ENCODE measurements around the gene C10orf90.

C10orf90 gene

GRCh38 chr10:126668505-126668904 lies 2.0 kb downstream of the C10orf90 start:
- H3K27ac ChIP-seq, result no peak overlapping the region
- no peak for TF ChIP-seq POLR2AphosphoS5 (IDR thresholded peaks at IDR 0.05; ENCODE audit: borderline replicate concordance, low read depth, low read length)
- TF ChIP-seq FOXP2 (optimal IDR thresholded peaks at IDR 0.05; ENCODE audit: control extremely low read depth, extremely low read length, insufficient read depth), result no peak
- no peak for TF ChIP-seq EZH2 (IDR thresholded peaks at IDR 0.05)
- H3K4me3 ChIP-seq, result no peak overlapping the region
- no peak overlapping the region for H3K9ac ChIP-seq (ENCODE audit: insufficient read length)
- no peaks in the 10 kb centered on the region for H3K36me3 ChIP-seq (ENCODE audit: insufficient read depth, low read length)
- no peak for DNase-seq (ENCODE audit: low read depth, low spot score)
- no peaks in the 10 kb centered on the region for H3K9me3 ChIP-seq (ENCODE audit: low read depth, low read length)

GRCh38 chr10:126667568-126667967 lies 2.9 kb downstream of the C10orf90 start:
- no peak for TF ChIP-seq POLR2AphosphoS5 (IDR thresholded peaks at IDR 0.05; ENCODE audit: borderline replicate concordance, low read depth, low read length)
- no peak for TF ChIP-seq EZH2 (IDR thresholded peaks at IDR 0.05)
- TF ChIP-seq FOXP2 (optimal IDR thresholded peaks at IDR 0.05; ENCODE audit: control extremely low read depth, extremely low read length, insufficient read depth), result no peak
- no peak for DNase-seq (ENCODE audit: low read depth, low spot score)
- Histone ChIP-seq H3K9ac (ENCODE audit: insufficient read length) (no peak overlapping the region), H3K4me3 (no peak overlapping the region), H3K27ac (no peak overlapping the region), H3K36me3 (ENCODE audit: insufficient read depth, low read length) (no peaks in the 10 kb centered on the region), H3K9me3 (ENCODE audit: low read depth, low read length) (no peaks in the 10 kb centered on the region)

- Histone ChIP-seq H3K36me3 (ENCODE audit: insufficient read depth, low read length) (no peaks in the 10 kb centered on the region), H3K9me3 (ENCODE audit: low read depth, low read length) (no peaks in the 10 kb centered on the region), H3K9ac (ENCODE audit: insufficient read length) (no peak overlapping the region), H3K27ac (no peak overlapping the region), H3K4me3 (no peak overlapping the region)
- DNase-seq (ENCODE audit: low read depth, low spot score), result no peak
- TF ChIP-seq POLR2AphosphoS5 (IDR thresholded peaks at IDR 0.05; ENCODE audit: borderline replicate concordance, low read depth, low read length) (no peak), EZH2 (IDR thresholded peaks at IDR 0.05) (no peak), FOXP2 (optimal IDR thresholded peaks at IDR 0.05; ENCODE audit: control extremely low read depth, extremely low read length, insufficient read depth) (no peak)
Measured at GRCh38 chr10:126665207-126665606, 5.3 kb downstream of the C10orf90 start.

- DNase-seq (ENCODE audit: low read depth, low spot score), result no peak
- Histone ChIP-seq H3K9me3 (ENCODE audit: low read depth, low read length) (no peaks in the 10 kb centered on the region), H3K27ac (no peak overlapping the region), H3K9ac (ENCODE audit: insufficient read length) (no peak overlapping the region), H3K4me3 (no peak overlapping the region), H3K36me3 (ENCODE audit: insufficient read depth, low read length) (no peaks in the 10 kb centered on the region)
- TF ChIP-seq POLR2AphosphoS5 (IDR thresholded peaks at IDR 0.05; ENCODE audit: borderline replicate concordance, low read depth, low read length) (no peak), FOXP2 (optimal IDR thresholded peaks at IDR 0.05; ENCODE audit: control extremely low read depth, extremely low read length, insufficient read depth) (no peak), EZH2 (IDR thresholded peaks at IDR 0.05) (no peak)
Measured at GRCh38 chr10:126663880-126664279, 6.6 kb downstream of the C10orf90 start.

- no peak for DNase-seq (ENCODE audit: low read depth, low spot score)
- TF ChIP-seq FOXP2 (optimal IDR thresholded peaks at IDR 0.05; ENCODE audit: control extremely low read depth, extremely low read length, insufficient read depth) (no peak), EZH2 (IDR thresholded peaks at IDR 0.05) (no peak), POLR2AphosphoS5 (IDR thresholded peaks at IDR 0.05; ENCODE audit: borderline replicate concordance, low read depth, low read length) (no peak)
- no peak overlapping the region for H3K4me3 ChIP-seq
- H3K9ac ChIP-seq (ENCODE audit: insufficient read length), result no peak overlapping the region
- no peaks in the 10 kb centered on the region for H3K9me3 ChIP-seq (ENCODE audit: low read depth, low read length)
- no peaks in the 10 kb centered on the region for H3K36me3 ChIP-seq (ENCODE audit: insufficient read depth, low read length)
- no peak overlapping the region for H3K27ac ChIP-seq
Measured at GRCh38 chr10:126663328-126663727, 7.2 kb downstream of the C10orf90 start.

- no peak overlapping the region for H3K4me3 ChIP-seq
- H3K27ac ChIP-seq, result no peak overlapping the region
- no peaks in the 10 kb centered on the region for H3K36me3 ChIP-seq (ENCODE audit: insufficient read depth, low read length)
- no peak overlapping the region for H3K9ac ChIP-seq (ENCODE audit: insufficient read length)
- no peak for DNase-seq (ENCODE audit: low read depth, low spot score)
- TF ChIP-seq POLR2AphosphoS5 (IDR thresholded peaks at IDR 0.05; ENCODE audit: borderline replicate concordance, low read depth, low read length) (no peak), FOXP2 (optimal IDR thresholded peaks at IDR 0.05; ENCODE audit: control extremely low read depth, extremely low read length, insufficient read depth) (no peak), EZH2 (IDR thresholded peaks at IDR 0.05) (no peak)
- H3K9me3 ChIP-seq (ENCODE audit: low read depth, low read length), result no peaks in the 10 kb centered on the region
Measured at GRCh38 chr10:126661841-126662515, 8.5 kb downstream of the C10orf90 start.

- no peak for DNase-seq (ENCODE audit: low read depth, low spot score)
- Histone ChIP-seq H3K4me3 (no peak overlapping the region), H3K36me3 (ENCODE audit: insufficient read depth, low read length) (no peaks in the 10 kb centered on the region), H3K9me3 (ENCODE audit: low read depth, low read length) (no peaks in the 10 kb centered on the region), H3K9ac (ENCODE audit: insufficient read length) (no peak overlapping the region), H3K27ac (no peak overlapping the region)
- TF ChIP-seq EZH2 (IDR thresholded peaks at IDR 0.05) (no peak), FOXP2 (optimal IDR thresholded peaks at IDR 0.05; ENCODE audit: control extremely low read depth, extremely low read length, insufficient read depth) (no peak), POLR2AphosphoS5 (IDR thresholded peaks at IDR 0.05; ENCODE audit: borderline replicate concordance, low read depth, low read length) (no peak)
Measured at GRCh38 chr10:126661356-126661755, 9.1 kb downstream of the C10orf90 start.

GRCh38 chr10:126659750-126660149 lies 10.7 kb downstream of the C10orf90 start:
- H3K27ac ChIP-seq, result no peak overlapping the region
- H3K9me3 ChIP-seq (ENCODE audit: low read depth, low read length), result no peaks in the 10 kb centered on the region
- no peak overlapping the region for H3K4me3 ChIP-seq
- no peak for DNase-seq (ENCODE audit: low read depth, low spot score)
- H3K9ac ChIP-seq (ENCODE audit: insufficient read length), result no peak overlapping the region
- TF ChIP-seq FOXP2 (optimal IDR thresholded peaks at IDR 0.05; ENCODE audit: control extremely low read depth, extremely low read length, insufficient read depth) (no peak), EZH2 (IDR thresholded peaks at IDR 0.05) (no peak), POLR2AphosphoS5 (IDR thresholded peaks at IDR 0.05; ENCODE audit: borderline replicate concordance, low read depth, low read length) (no peak)
- H3K36me3 ChIP-seq (ENCODE audit: insufficient read depth, low read length), result no peaks in the 10 kb centered on the region

- Histone ChIP-seq H3K9me3 (ENCODE audit: low read depth, low read length) (no peaks in the 10 kb centered on the region), H3K9ac (ENCODE audit: insufficient read length) (no peak overlapping the region), H3K36me3 (ENCODE audit: insufficient read depth, low read length) (no peaks in the 10 kb centered on the region), H3K4me3 (no peak overlapping the region), H3K27ac (no peak overlapping the region)
- TF ChIP-seq POLR2AphosphoS5 (IDR thresholded peaks at IDR 0.05; ENCODE audit: borderline replicate concordance, low read depth, low read length) (no peak), FOXP2 (optimal IDR thresholded peaks at IDR 0.05; ENCODE audit: control extremely low read depth, extremely low read length, insufficient read depth) (no peak), EZH2 (IDR thresholded peaks at IDR 0.05) (no peak)
- DNase-seq (ENCODE audit: low read depth, low spot score), result no peak
Measured at GRCh38 chr10:126658928-126659327, 11.6 kb downstream of the C10orf90 start.
